ENCODE data around the gene PLCB1.
"Not testable (repeated sequence)": the region's sequence is repeated elsewhere in the genome, so short reads cannot be mapped to it uniquely, and the experiment has no call there.

The PLCB1 gene

DNA sequence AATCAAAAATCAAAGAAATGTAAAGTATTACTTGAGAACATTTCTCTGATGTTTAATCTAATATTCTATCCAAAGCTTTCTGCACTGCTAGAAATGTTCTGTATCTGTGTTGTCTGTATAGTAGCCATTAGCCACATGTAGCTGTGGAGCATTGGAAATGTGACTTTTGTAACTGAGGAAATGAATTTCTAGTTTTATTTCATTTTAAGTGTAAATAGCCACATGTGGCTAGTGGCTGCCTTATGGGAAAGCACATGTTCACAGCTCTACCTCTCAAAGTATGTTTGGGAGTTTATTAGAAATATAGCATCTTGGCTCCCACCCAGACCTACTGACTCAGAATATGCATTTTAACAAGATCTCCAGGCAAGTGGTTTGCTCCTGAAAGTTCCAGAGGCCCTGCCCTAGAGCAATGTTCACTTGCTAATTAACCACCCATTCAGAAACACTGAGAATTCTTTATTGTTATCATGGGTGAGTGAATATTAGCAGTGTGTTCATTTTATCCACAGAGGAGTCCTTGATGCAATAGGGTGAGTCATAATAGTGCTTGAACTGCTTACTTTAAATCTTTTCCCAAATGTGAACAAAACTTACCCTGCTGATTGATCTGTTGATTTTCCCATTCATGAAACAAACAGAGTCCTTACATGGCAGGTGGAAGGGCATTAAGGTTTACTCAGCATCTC lies 282.7 kb downstream of the PLCB1 start:
- no peak for DNase-seq

DNA sequence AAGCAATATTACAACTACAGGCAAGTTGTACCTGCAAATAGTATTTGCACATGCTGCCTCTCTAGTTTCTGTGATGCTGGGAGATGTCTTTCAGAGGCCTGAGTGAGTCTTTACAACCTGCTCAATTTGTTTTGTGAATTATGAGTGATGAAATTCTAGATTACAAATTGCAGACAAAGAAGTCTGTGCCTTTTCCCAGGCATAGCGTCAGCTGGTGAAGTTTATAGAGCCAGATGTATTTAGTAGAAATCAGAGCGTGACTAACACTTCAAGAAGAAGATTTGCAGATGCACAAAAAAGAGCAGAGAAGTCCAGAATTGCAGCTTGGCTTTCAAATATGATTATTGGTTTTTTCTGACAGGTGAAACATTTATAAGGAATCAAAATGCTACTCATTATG lies 289.9 kb downstream of the PLCB1 start:
- no peak for DNase-seq

DNA sequence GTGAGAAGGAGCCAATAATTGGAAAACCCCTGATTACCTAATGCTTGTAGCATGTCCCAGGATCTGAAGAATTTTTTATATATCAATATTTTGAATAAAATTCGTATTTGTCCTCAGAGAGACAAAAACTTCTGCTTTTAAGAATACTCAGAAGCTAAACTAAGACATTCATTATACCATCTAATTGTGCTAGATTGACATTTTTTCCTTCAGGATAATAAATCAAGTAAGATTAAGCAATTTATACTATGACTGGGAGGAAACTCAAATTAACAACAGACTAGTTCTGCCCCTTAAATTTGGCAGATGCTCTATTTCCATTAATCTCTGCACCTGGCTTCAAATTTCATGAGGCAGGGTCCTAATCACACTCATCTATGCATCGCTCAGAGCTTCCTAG lies 291.4 kb downstream of the PLCB1 start:
- no peak for DNase-seq

DNA sequence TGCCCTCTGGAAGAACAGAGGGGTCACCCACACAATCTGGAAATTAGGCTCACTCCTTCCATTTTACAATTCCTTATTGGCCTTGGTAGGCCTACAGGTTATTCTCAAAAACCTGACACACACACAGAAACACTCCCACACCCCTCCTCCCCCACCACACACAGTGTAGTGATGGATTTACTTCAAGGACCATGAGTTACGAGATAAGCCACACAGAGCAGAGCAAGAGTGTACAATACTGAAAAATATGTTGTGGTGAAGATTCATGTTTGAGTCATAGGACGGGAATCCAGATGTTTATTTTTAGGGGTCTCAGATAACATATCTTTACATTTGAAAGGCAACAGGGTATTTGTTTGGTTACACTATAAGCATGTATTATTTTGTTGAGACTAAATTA lies 291.9 kb downstream of the PLCB1 start:
- DNase-seq = no peak

DNA sequence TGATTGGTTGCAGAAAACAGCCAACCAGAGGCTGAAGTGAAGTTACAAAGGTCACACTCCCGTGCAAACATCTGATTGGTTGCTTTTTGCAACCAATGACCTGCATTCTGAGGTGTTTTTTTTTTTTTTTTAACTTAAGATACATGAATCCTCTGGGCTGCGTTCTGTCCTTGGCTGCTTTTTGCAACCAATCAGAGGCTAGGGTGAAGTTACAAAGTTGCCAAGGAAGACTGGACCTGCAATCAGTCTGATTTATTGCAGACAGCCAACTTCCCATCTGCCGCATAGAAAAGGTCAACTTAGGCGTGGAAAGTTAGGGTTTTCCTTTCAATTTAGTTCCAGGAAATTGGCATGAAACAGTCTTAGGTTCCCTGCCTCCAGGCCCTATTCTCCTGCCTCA lies 292.9 kb downstream of the PLCB1 start:
- DNase-seq = no peak

DNA sequence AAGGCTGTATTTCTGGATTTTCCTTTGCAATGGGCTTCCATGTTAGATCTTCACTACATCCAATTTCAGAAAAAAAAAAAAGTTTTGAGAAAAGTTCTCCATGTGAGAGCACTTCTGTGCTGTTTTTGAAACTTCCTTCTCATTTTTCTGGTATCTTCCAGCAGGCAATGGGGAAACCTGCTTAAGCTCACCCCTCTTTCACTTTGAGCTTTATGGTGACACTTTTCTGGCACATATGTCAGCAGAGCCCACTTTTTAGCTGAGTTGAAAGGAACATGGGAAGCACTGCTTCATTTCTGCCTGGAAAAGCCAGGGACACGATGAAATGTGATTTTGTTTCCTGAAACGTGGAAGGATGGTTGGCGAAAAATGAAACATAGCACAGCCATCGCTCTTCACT lies 293.7 kb downstream of the PLCB1 start:
- DNase-seq = no peak

DNA sequence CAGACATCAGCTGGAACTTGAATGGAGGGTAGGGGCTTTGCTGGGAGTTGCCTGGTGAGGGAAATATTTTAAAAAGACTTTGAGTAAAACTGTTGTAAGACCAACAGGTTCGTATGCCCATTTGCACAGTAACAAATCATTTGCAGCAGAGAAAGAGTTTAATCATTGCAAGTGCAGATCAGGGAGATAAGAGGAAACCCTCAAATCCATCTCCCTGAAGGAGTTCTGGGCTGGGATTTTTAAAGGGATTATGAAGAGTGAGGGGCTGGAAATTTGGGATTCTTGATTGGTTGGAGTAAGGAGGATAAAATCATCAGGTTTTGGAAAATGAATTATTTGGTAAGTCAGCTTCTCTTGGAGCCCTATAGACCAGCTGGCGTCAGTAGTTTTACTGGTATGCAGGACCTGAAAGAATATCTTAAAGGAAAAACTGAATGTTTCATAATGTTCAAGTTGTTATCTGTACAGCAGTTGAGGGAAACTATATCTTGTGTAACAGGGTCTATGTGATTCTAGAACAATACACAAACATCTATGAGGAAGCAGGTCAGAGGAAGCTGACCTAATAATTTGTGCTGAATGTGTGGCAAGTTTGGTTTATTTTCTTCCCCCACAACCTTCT lies 295.5 kb downstream of the PLCB1 start:
- DNase-seq = no peak

DNA sequence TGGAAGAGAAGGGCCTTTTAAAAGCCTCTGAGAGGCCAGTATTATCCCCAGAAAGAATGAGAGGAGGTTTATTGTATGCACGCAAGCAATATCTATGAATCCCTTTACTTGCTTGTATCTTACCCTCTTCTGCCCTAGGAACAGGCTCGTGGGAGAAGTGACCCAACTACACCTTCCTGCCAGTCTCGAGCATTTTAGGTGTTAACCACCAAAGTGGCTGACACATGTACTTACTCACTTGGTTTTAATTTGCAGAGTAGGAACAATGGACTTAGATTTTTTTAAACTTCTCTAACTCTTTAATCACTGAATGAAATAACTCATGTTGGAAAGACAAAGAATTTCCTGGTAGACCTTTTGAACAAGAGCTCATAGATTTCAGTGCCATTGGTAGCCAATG lies 296.9 kb downstream of the PLCB1 start:
- DNase-seq = no peak

DNA sequence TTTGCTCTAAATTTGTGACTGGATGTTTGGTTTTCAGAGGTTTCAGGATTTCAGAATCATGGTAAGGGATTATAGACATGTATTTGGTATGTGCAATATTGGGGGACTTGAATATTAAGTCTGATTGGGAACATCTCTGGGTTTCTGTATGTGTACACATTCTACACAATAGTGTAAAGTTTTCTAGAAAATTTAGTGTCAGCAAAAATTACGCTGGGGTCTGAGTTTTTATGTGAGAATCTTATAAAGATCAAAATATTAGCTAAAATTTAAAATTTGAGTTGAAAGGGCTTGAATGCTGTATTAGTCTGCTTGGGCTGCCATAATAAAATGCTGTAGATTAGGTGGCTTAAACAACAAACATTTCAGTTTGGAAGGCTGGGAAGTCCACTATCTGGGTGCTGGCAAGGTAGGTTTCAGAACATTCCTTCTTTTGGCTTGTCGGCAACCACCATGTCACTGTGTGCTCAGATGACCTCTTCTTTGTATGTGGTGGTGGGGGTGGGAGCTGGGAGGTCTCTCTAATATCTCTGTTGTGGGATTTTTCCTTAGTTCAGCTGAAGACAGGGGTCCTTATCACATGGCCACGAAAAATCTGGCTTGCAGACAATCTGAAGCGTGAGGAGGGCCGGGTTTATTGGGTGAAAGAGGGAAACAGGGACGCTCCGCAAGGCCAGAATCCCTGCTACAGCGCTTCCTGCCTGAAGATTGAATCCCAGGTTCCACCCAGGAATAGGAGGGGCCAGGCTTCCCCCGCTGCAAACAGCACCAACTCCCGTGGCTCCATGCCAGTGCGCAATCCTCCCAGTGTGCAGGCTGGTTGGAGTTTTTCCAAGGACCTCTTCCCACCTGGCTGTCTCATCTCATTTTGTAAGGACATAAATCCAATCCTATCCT lies 299.7 kb downstream of the PLCB1 start:
- no peak for DNase-seq

DNA sequence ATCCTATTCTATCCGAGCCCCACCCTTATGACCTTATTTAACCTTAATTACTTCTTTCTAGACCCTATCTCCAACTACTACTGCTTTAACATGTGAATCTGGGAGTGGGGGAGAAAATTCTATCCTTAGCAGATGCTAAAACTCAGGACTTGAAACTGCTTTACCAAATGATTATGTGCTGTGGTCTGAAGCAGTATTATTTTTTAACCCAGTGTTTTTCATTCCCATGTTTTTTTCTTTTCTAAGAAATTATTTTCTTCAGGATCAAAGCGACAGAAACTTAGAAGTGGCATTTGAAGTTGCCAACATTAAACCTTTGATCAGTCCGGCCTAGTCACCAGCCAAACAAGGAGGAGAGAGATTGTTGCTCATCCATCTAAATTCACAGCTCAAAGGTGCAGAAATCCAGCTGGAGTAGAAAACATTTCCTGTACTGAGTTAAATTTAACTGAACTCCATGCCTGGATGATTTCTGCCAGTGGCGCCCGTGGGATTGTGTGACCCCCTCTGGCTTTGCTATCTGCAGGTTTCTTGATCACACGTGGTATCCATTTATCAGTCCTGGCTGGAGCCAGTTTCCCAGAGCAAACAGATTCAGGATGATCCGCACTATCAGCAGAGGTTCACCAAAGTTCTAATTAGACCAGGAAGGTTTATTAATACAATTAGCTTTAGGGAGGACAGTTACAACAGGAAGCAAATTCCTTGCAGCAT lies 300.5 kb downstream of the PLCB1 start:
- no peak for DNase-seq

DNA sequence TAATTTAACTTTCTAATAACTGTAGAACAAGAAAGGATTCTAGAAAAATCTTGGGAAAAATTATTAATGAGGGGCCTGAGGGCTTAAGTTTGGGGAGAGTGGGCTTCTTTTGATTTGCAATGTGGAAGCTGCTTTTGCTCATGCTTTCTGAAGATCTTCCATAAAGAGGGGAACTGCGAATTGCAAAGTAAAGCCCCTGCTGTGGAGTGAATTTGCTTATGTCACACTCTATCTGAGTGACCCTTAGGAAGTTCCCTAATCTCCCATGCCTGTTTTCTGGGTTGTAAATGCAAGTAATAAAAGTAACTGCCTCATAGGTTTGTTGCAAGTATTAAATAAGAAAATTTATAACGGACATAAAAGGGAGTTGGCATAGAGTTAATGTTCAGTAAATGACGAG lies 301.2 kb downstream of the PLCB1 start:
- DNase-seq = no peak

DNA sequence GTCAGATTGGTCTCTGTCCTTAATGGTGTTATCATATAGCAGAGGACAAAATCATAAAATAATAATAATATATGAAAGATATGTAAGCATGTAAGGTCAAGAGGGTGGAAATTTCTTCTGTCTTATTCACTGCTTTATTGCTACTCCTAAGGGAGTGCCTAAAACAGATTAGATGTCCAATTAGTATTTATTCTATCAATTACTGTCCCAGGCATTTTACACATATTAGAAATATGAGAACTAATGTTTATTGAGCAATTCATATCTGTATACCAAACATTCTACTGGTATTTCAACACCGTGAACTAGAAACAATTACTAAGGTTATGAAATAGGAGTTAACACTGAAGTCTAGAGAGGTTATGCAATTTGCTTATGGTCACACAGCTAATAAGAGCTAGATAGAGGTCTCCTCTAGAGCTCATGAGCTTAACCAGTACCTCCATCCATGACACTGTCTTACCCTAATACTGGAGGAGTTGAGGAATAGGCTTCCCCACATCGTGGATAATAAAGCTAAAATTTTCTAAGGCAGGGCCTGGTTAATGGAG lies 302.3 kb downstream of the PLCB1 start:
- DNase-seq = no peak

DNA sequence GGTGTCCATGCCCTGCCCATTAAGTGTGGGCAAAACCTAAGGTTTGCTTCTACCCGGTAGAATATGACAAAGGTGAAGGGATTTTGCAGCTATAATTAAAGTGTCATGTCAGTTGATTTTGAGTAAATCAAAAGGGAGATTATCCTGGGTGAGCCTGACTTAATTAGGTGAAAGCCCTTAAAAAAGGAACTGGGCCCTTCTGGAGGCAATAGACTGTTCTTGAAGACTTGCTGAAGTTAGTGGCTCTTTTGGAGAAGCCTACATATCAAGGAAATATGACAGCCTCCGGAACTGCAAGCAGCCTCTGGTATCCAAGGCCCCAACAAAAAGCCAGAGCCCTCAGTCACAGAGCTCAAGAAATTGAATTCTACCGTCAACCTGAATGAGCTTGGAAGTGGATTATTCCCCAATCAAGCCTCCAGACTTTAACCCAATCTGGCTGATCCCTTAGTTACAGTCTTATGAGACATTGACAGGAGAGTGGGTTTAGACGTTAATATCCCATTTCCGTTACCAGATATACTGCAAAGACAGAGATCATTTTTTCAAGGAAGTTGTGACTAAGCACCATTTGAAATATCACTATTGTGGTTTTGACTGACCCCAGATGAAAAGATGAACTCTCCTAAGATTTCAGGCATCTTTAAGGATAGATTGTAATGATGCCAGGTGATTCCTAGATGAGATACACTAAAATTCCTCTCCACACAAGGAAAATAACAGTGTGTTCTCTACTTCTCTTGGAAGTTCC lies 303.4 kb downstream of the PLCB1 start:
- no peak for DNase-seq

DNA sequence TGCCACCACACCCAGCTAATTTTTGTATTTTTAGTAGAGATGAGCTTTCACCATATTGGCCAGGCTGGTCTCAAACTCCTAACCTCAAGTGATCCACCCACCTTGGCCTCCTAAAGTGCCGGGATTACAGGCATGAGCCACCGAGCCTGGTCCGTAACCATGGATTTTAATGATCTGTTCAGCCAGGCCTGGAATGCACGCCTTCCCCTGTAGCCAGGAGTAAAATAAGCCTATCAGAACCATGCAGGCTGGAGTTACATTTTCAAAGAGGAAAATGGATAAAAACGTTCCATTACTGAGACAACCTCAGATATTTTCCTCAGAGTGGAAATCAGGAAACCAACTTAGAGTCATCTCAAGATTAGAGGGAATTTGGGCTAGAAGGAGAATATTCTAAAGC lies 304.9 kb downstream of the PLCB1 start:
- not testable (repeated sequence) for DNase-seq

DNA sequence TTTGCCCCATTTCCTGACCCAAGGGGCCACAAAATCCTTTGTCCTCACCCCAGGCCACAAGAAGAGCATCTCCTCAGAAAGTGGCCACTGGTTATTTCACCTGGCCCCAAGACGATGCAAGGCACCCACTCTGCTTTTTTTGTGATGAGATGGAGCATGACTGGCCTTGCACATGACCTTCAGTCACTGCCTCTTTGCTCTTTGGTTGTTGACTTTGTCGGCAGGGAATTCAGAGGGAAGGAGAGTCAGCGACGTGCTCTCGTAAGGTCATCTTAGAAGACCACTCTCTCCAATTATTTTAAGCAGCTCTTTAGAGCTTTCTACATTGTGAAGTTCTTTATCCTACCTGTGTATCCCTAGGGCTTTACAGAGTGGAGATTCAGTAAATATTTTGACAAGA lies 306.7 kb downstream of the PLCB1 start:
- no peak for DNase-seq

DNA sequence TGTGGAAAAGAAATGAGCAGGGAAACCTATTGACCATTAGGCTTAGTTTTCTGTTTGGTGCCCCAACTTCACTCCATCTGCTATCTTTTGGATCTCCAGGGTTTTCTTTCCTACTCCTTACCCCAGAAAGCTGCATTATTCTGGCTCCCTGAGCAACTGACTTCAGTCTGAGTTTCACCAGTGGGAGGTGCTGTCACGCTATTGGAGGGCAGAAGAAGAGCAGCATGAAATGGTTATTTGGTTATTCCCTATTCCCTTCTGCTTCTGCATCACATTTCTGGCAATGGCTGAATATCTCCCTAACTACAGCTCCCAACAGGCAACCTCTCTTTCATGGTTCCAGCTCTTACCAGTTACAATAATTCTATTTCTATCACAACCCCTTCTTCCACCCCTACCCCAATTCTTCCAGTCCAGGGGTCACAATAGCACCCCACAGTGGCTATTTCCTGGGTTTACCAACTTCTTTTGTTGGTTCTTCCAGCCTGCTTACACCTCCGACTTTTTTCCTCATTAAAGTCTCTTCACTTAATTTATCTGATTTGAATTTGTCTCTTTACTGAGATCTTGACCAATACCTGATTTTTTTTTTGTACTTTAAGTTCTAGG lies 311.5 kb downstream of the PLCB1 start:
- no peak for DNase-seq

DNA sequence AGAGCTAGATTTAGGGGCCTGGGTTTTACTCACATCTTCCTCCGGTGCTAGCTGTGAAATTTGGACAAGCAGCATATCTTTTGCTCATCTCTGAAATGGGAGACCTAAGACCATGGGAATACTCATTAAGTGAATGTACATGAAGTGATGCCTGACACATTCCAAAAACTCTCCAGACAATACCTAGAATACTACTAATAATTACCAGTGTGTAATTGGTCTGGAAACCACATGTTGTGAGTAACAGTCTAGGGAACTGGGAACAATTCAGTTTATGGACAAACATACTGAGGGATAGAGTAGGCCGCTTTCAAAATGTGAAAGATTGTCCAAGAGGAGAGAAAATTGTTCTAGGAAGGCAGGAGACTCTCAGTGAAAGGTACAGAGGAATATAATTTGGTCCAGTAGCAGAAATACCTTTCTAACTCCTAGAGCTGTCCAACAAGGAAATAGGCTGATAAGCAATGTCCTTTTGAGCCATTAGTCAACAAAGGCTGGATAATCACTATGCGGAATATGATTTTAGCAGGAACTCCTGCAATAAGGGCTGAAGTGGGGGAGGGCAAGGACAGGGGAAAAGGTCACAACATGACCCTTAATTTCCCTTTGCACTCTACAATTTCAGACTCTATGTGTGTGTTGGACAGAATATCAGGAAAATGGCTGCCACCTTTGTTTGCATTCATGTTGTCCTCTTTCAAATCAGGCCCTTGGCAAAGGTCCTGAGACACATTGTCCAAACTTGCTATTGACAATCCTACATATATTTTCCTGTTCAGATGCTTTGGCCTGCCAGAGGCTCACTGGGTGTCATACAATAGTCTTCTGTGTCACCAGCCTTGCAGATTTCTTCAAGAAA lies 315.4 kb downstream of the PLCB1 start:
- DNase-seq = no peak

DNA sequence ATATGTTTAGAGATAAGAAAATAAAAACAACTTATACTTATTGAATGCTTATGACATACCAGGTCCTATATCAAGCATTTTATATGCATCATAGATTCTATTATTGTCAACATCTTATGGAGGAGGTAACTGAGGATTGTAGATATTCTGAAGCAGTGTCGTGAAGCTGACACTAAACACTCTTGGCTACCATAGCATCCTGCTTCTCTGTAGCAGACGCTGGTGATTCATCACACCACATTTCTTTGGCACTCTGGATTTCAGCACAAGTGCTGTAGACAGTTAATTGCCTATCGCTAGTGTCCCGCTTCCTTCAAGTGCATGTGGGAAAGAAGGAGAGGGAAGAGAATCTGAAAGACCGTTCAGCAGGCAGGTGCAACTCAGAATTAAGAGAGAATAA lies 317.1 kb downstream of the PLCB1 start:
- no peak for DNase-seq

DNA sequence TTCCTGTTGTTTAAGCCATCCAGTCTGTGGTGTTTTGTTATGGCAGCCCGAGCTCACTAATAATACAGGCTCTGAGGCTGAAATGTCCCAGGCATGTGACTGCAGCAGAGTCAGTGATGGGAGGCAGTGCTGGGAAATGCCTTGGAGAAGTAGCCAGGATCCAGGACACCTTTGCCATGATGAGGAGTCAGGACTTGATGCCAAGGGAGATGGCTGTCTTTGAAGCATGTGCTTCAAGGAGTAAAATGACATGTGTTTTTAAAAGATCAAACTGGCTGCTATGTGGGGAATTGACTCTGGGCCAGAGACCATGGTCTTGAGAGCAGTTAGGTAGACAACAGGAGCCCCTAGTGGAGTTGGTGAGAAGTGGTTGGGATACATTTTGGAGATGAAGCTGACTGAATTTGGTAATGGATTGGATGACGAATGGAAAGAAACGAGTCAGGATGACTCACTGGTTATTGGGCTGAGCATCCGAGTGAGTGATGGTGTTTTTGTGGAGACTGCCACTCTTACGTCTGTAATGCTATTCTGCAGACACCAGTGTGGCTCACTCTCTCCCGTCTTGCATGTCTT lies 322.2 kb downstream of the PLCB1 start:
- peak; percentile 71 for DNase-seq

DNA sequence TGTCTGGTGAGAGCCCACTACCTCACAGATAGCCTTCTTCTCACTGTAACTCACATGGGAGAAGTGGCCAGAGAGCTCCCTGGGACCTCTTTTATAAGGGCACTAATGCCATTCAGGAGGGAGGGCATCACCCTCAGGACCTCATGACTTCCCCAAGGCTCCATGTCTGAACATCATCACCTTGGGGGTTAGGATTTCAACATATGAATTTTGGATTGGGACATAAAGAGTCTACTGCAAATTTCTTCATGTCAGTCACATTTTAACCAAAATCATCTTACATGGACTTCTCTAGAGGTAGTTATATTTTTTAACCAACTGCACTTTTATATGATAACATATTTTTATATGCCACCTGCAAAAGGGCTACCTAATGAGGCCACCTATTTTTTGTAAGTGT lies 324.7 kb downstream of the PLCB1 start:
- no peak for DNase-seq

Measured in GOT3 (cell line).